HG03354 (cell line): Measurements from ENCODE around the gene PTPRJ.

Experiments
- ATAC-seq: cut with Tn5 transposase; IDR thresholded peaks from one replicate; pipeline ENCODE4 v1.9.1; 2021; ENCODE audit warnings: mild to moderate bottlenecking; ENCODE audit not compliant: unreplicated experiment, poor library complexity, severe bottlenecking

Gene PTPRJ

GRCh38 chr11:48055292-48056132, 75.2 kb downstream of the PTPRJ start:
- no peak for ATAC-seq

- no peak for ATAC-seq
Observed at GRCh38 chr11:48056325-48057183, 76.2 kb downstream of the PTPRJ start.

DNA sequence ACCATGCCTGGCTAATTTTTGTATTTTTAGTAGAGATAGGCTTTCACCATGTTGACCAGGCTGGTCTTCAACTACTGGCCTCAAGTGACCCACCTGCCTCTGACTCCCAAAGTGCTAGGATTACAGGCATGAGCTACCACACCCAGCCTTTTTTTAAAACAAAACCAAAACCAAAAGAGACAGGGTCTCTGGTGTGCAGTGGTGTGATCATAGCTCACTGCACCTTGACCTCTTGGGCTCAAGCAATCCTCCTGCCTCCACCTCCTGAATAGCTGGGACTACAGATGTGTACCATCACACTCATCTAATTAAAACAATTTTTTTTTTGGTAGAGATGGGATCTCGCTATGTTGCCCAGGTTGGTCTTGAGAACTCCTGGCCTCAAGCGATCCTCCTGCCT, 77.7 kb downstream of the PTPRJ start:
- no peak for ATAC-seq

- ATAC-seq = no peak
Observed at GRCh38 chr11:48058788-48059187, 78.4 kb downstream of the PTPRJ start.

DNA sequence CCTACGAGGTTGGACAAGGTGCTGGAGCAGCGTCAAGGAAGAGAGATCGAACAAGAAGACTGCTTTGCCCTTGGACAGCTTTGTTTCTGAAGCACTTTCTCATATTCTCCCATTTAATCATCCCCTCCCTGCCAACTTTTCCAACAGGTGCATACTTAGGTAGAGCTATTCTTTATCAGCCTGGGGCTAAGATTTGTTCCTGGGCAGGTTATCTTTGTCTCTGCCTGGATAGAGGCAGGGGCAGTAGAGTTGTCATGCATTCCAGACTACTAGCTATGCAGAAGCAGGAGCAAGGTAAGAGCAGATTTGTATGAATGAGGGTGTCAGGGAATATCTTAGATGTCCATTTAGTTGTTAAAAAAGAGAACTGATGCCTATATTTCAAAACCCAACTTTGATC, 82.3 kb downstream of the PTPRJ start:
- ATAC-seq = no peak

GRCh38 chr11:48063424-48063978, 83.1 kb downstream of the PTPRJ start:
- ATAC-seq = no peak

GRCh38 chr11:48064306-48064705, 83.9 kb downstream of the PTPRJ start:
- ATAC-seq = no peak

DNA sequence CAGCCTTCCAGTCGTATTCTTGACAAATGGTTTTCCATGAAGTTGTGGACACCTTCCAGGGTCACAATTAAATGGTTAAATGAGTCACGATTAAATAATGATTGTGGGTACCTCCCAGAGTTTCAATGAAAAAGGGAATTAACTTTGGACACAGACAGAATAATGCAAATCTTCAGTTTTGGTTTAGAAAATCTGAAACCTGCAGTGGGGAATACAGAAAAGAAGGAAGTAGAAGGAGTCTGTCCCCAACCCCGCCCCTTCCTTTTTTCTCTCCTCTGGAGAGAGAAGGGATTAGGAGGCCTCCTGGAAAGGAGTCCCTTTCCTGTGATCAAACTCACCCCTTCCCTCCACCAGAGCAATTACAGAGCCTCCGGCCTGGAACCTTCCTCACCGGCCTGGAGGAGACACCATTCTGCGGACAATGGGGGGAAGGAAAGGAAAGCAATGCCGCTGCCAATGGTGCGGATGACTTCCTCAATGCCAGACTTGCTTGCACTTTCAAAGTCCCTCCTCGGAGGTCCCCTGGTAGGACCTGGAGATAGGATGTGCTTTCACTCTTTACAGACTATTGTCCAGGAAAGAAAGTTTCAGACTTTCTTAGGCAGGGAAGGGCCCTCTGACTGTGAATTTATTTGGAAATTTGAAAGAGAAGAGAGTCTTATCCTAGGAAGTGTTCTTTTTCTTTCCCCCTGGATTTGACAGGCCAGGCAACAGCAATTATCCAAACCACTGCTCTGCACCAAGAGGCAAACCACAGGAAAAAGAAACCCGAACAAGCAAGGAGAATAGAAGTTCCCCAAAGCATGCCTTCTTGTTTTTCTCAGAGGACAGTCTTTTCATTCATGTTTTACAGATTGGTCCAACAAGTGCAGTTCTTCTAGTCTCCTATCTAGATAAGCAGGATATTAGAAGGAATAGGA, 86.8 kb downstream of the PTPRJ start:
- ATAC-seq = no peak

GRCh38 chr11:48073031-48073861, 92.9 kb downstream of the PTPRJ start:
- ATAC-seq = no peak

GRCh38 chr11:48074425-48075181, 94.2 kb downstream of the PTPRJ start:
- ATAC-seq = no peak

- ATAC-seq = no peak
Observed at GRCh38 chr11:48075637-48076036, 95.3 kb downstream of the PTPRJ start.

GRCh38 chr11:48077251-48077650, 96.9 kb downstream of the PTPRJ start:
- no peak for ATAC-seq

GRCh38 chr11:48078689-48079088, 98.3 kb downstream of the PTPRJ start:
- no peak for ATAC-seq

DNA sequence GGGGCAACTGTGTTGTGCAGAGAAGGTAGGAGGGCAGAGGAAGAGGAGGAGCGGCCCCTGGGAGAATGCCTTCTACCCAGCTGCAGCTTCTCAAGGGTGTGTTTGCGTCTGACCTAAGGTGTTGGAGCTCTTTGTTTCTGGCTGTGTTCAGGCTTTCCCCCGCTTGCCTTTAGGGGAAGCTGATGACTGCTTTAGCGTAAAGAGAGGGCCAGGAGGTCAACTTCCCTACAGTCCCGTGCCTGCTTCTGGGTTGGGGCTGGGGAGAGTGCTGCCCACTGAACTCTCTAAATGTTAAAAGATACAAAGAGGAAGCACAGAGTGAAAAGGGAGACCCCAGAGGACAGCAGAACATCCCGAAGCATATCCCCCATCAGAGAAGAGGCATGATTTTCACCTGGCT, 99.2 kb downstream of the PTPRJ start:
- ATAC-seq = no peak

- ATAC-seq = no peak
Observed at GRCh38 chr11:48080301-48080861, 100.0 kb downstream of the PTPRJ start.

DNA sequence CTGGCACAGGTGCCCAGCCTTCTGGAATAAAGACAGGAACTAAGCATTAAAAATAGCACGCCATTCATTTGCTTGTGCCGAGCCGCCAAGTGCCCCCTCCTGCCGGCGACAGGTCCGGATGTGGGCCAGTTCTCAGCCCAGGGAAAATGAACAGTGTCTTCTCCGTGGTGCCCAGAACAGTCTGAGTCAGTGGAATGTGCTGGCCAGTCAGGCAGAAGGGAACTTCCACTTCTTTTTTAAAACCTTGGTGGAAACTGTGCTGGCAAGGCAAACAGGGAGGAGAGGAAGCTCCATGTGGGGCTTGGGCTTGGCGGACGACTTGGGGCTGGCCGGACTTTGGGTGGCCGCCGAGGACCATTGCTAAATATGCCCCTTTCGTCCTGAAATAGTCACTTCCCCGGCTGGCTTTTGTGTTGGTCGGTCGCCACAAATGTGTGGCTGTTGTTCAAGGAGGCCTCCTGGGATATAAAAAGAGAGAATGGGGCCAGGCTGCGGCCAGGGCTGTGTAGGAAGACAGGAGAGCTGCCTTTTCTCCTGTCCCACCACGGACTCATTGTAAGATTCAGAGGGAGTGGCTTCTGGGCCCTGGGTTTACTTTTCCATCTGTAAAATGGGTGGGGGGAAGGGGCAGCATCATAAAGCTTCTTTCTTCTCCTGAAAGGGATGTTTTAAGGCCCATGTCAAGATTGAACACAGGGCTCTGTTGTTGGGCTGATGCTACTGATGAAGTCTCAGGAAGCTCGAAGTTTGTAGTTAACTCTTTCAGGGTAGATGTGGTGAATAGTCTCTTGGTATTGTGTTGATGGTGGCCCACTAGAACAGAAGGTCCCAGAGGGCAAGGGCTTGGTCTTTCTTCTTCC, 101.0 kb downstream of the PTPRJ start:
- no peak for ATAC-seq

DNA sequence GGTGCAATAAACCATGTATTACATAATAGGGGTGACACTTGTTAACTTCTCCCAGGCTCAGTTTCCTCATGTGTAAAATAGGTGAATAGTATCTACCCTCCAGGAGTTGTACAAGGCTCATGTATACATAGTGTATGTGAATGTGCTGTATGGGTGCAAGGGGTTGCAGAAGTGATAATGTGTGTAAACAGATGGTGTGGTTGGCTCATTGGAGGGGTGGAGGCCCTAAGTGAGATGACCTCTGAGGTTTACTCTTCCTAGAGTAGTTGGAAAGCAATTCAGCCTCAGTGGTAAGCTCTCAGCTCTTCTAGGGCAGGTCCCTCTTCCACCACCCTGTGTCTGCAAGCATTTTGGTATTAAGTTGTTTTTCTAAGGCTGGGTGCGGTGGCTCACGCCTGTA, 102.4 kb downstream of the PTPRJ start:
- ATAC-seq = no peak
